H9 (cell line): ENCODE data around the gene LUZP2. TPM values are rescaled to one million over a fixed set of nuclear protein-coding genes. Genes with fewer than 3 reads are reported as not detected.

ENCODE experiments used
- DNase-seq: peaks from one replicate; pipeline ENCODE4 v3.0.0-alpha.2; 2017
- H2AFZ ChIP-seq: one replicate; pipeline ENCODE4 v1.6.1; 2013; ENCODE audit warnings: mild to moderate bottlenecking, low read length, control low read depth, moderate library complexity
- H2AK5ac ChIP-seq: 2 replicates; pipeline ENCODE4 v1.6.1; 2013; ENCODE audit warnings: low read length, control low read depth, mixed read lengths; ENCODE audit not compliant: insufficient read length
- H2BK120ac ChIP-seq: one replicate; pipeline ENCODE4 v1.6.1; 2013; ENCODE audit warnings: low read depth, mild to moderate bottlenecking, low read length, control low read depth, inconsistent platforms; ENCODE audit not compliant: poor library complexity, severe bottlenecking
- H2BK12ac ChIP-seq: 2 replicates; pipeline ENCODE4 v1.6.1; 2013; ENCODE audit warnings: low read length, control low read depth, mixed read lengths, low read depth; ENCODE audit not compliant: insufficient read length
- H2BK15ac ChIP-seq: 2 replicates; pipeline ENCODE4 v1.6.1; 2013; ENCODE audit warnings: low read depth, low read length, control low read depth
- H2BK20ac ChIP-seq: one replicate; pipeline ENCODE4 v1.6.1; 2013; ENCODE audit warnings: low read depth, mild to moderate bottlenecking, low read length, control low read depth, inconsistent platforms; ENCODE audit not compliant: poor library complexity, severe bottlenecking
- H2BK5ac ChIP-seq: 2 replicates; pipeline ENCODE4 v1.6.1; 2013; ENCODE audit warnings: low read length, control low read depth, mixed read lengths; ENCODE audit not compliant: insufficient read length
- H3K14ac ChIP-seq: 2 replicates; pipeline ENCODE4 v1.6.1; 2013; ENCODE audit warnings: low read length, control low read depth; ENCODE audit not compliant: insufficient read depth
- H3K18ac ChIP-seq: 2 replicates; pipeline ENCODE4 v1.6.1; 2013; ENCODE audit warnings: low read depth, mild to moderate bottlenecking, mixed read lengths, low read length, control low read depth; ENCODE audit not compliant: insufficient read length
- H3K23ac ChIP-seq: 2 replicates; pipeline ENCODE4 v1.6.1; 2013; ENCODE audit warnings: low read length, control low read depth, mixed read lengths, low read depth; ENCODE audit not compliant: insufficient read length
- H3K23me2 ChIP-seq: 2 replicates; pipeline ENCODE4 v1.6.1; 2013; ENCODE audit warnings: low read depth, mild to moderate bottlenecking, mixed read lengths, low read length, control low read depth; ENCODE audit not compliant: insufficient read length, poor library complexity, severe bottlenecking
- H3K27ac ChIP-seq: 2 replicates; pipeline ENCODE4 v1.5.1; 2013; ENCODE audit warnings: low read length, control low read depth, mixed read lengths, low read depth; ENCODE audit not compliant: insufficient read length
- H3K27me3 ChIP-seq: 2 replicates; pipeline ENCODE4 v1.6.1; 2013; ENCODE audit warnings: low read length, control low read depth, inconsistent platforms; ENCODE audit not compliant: insufficient read depth
- H3K4ac ChIP-seq: 2 replicates; pipeline ENCODE4 v1.6.1; 2013; ENCODE audit warnings: low read depth, mild to moderate bottlenecking, control low read depth, inconsistent platforms, low read length, moderate library complexity
- H3K4me1 ChIP-seq: 2 replicates; pipeline ENCODE4 v1.6.1; 2013; ENCODE audit warnings: low read length, control low read depth, inconsistent platforms; ENCODE audit not compliant: insufficient read depth
- H3K4me2 ChIP-seq: 2 replicates; pipeline ENCODE4 v1.6.1; 2013; ENCODE audit warnings: low read length, control low read depth, mixed read lengths; ENCODE audit not compliant: insufficient read length, insufficient read depth
- H3K56ac ChIP-seq: 2 replicates; pipeline ENCODE4 v1.6.1; 2013; ENCODE audit warnings: low read depth, mild to moderate bottlenecking, mixed read lengths, low read length, control low read depth; ENCODE audit not compliant: insufficient read length
- H3K79me1 ChIP-seq: 2 replicates; pipeline ENCODE4 v1.6.1; 2013; ENCODE audit warnings: low read depth, mild to moderate bottlenecking, moderate library complexity, low read length, control low read depth, inconsistent platforms; ENCODE audit not compliant: insufficient read depth, poor library complexity, severe bottlenecking
- H3K79me2 ChIP-seq: 2 replicates; pipeline ENCODE4 v1.6.1; 2013; ENCODE audit warnings: low read length, control low read depth, inconsistent platforms; ENCODE audit not compliant: insufficient read depth
- H3K9ac ChIP-seq: 2 replicates; pipeline ENCODE4 v1.6.1; 2013; ENCODE audit warnings: low read length, control low read depth, mixed read lengths; ENCODE audit not compliant: insufficient read length; ENCODE audit errors: extremely low read depth
- H3K9me3 ChIP-seq: one replicate; pipeline ENCODE4 v1.6.1; 2013; ENCODE audit warnings: low read depth, low read length, inconsistent platforms; ENCODE audit not compliant: control insufficient read depth
- H3T11ph ChIP-seq: one replicate; pipeline ENCODE4 v1.6.1; 2013; ENCODE audit warnings: mild to moderate bottlenecking, low read length, control low read depth, inconsistent platforms
- H4K20me1 ChIP-seq: one replicate; pipeline ENCODE4 v1.6.1; 2013; ENCODE audit not compliant: control insufficient read depth, insufficient read length, insufficient read depth
- H4K5ac ChIP-seq: 2 replicates; pipeline ENCODE4 v1.6.1; 2013; ENCODE audit warnings: low read depth, mild to moderate bottlenecking, mixed read lengths, low read length, control low read depth; ENCODE audit not compliant: insufficient read length
- H4K8ac ChIP-seq: replicated peaks from 2 replicates; pipeline ENCODE4 v1.6.1; 2013; ENCODE audit warnings: low read length, control low read depth, mixed read lengths, low read depth; ENCODE audit not compliant: insufficient read length
- H4K91ac ChIP-seq: 2 replicates; pipeline ENCODE4 v1.6.1; 2013; ENCODE audit warnings: low read depth, mild to moderate bottlenecking, moderate library complexity, mixed read lengths, low read length, control low read depth; ENCODE audit not compliant: insufficient read length
- H3K27ac Mint-ChIP-seq, 3 experiments: 2 replicates in 2 of 3; 3 replicates in 1 of 3; pipeline ENCODE4 v1.8.0; 2020 to 2021; ENCODE audit warnings: mixed read lengths in 3 of 3, mild to moderate bottlenecking in 1 of 3, moderate library complexity in 1 of 3
- H3K27me3 Mint-ChIP-seq: 2 replicates; pipeline ENCODE4 v1.8.0; 2021; ENCODE audit warnings: low read depth, mild to moderate bottlenecking, moderate library complexity, mixed read lengths
- H3K36me3 Mint-ChIP-seq, 3 experiments: 2 replicates in 2 of 3; 3 replicates in 1 of 3; pipeline ENCODE4 v1.8.0; 2020 to 2021; ENCODE audit warnings: low read depth in 3 of 3, mixed read lengths in 3 of 3; ENCODE audit not compliant: insufficient read depth in 1 of 3
- H3K4me1 Mint-ChIP-seq, 2 experiments: 2 replicates each; pipeline ENCODE4 v1.8.0; 2020; ENCODE audit warnings: mixed read lengths in 2 of 2
- H3K4me3 Mint-ChIP-seq, 2 experiments: 2 replicates in 1 of 2; 3 replicates in 1 of 2; pipeline ENCODE4 v1.8.0; 2020 to 2021; ENCODE audit warnings: mild to moderate bottlenecking in 2 of 2, mixed read lengths in 2 of 2, moderate library complexity in 1 of 2
- H3K9me3 Mint-ChIP-seq, 2 experiments: 2 replicates in 1 of 2; 3 replicates in 1 of 2; pipeline ENCODE4 v1.8.0; 2020; ENCODE audit warnings: mild to moderate bottlenecking in 2 of 2, mixed read lengths in 2 of 2, moderate library complexity in 1 of 2
- WGBS: extraction: QIAGEN DNeasy Blood & Tissue Kit; methylation state at CpG from one replicate; pipeline ENCODE4 v1.1.7; 2013; ENCODE audit warnings: missing lambda C conversion rate, low lambda C conversion rate, mixed read lengths; ENCODE audit not compliant: insufficient read length; ENCODE audit errors: extremely low coverage; 5-methylcytosine and 5-hydroxymethylcytosine counted together
- total RNA-seq: library from RNA; stranded (reverse); gene quantifications from 2 replicates; pipeline ENCODE4 v1.2.1, GENCODE V29; 2021
- TF ChIP-seq, protein P1 (sequence below): fragments of 200-600 bp; sonication (generic); conservative IDR thresholded peaks from 3 replicates; pipeline ENCODE4 v1.8.0; 2021; ENCODE audit warnings: antibody characterized with exemption, mild to moderate bottlenecking

The LUZP2 gene
- total RNA-seq, 1 experiment from 2014 or later: 25.4 TPM

DNA sequence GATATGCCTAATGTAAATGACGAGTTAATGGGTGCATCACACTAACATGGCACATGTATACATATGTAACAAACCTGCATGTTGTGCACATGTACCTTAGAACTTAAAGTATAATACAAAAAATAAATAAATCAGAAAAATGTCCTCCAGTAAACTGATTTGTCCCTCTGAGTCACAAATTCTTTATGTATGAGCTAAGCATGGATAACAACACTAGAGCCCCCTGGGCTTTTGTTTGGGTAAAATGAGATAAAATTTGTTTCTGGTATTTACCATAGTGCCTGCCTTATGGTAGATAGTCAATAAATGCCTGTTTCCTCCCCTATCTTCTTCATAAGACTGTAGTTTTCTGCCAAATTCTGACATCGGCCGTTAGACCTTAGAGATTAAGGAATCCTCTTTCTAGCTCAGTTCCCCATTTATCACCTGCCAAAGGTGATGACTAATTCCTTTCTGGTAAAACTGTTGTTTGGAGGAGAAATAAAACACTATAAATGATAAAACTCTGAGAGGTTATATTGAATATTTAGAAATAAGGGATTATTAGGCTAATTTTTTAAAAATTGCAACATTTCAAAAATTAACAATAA is 43.6 kb upstream of the LUZP2 start:
- H3K27me3 Mint-ChIP-seq: no peaks in the 10 kb centered on the region
- no peaks in the 10 kb centered on the region for H3K27me3 ChIP-seq
- DNase-seq: no peak
- no peak overlapping the region for H4K8ac ChIP-seq
- no peaks in the 10 kb centered on the region for H4K20me1 ChIP-seq
- no peak overlapping the region for H3K4ac ChIP-seq
- H4K91ac ChIP-seq: no peak overlapping the region
- no peak overlapping the region for H3K18ac ChIP-seq
- no peak overlapping the region for H2BK120ac ChIP-seq
- H3T11ph ChIP-seq: no peak overlapping the region
- no peak overlapping the region for H3K56ac ChIP-seq
- TF ChIP-seq, protein P1, sequence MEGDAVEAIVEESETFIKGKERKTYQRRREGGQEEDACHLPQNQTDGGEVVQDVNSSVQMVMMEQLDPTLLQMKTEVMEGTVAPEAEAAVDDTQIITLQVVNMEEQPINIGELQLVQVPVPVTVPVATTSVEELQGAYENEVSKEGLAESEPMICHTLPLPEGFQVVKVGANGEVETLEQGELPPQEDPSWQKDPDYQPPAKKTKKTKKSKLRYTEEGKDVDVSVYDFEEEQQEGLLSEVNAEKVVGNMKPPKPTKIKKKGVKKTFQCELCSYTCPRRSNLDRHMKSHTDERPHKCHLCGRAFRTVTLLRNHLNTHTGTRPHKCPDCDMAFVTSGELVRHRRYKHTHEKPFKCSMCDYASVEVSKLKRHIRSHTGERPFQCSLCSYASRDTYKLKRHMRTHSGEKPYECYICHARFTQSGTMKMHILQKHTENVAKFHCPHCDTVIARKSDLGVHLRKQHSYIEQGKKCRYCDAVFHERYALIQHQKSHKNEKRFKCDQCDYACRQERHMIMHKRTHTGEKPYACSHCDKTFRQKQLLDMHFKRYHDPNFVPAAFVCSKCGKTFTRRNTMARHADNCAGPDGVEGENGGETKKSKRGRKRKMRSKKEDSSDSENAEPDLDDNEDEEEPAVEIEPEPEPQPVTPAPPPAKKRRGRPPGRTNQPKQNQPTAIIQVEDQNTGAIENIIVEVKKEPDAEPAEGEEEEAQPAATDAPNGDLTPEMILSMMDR: no peak
- no peak overlapping the region for H2BK20ac ChIP-seq
- no peak overlapping the region for H2BK15ac ChIP-seq
- no peak overlapping the region for H3K4me2 ChIP-seq
- peaks cover 0 to 7% (median 3%) of the 10 kb centered on the region in 3 experiments; a peak in 3 of 7 replicates for H3K36me3 Mint-ChIP-seq
- H3K9ac ChIP-seq: no peak overlapping the region
- H3K4me1 Mint-ChIP-seq: peaks cover 20 to 38% of the 10 kb centered on the region in 2 experiments
- H2BK5ac ChIP-seq: no peak overlapping the region
- no peak overlapping the region for H3K14ac ChIP-seq
- WGBS: no CpG with 5 or more reads among the region's 3 CpGs
- no peak overlapping the region for H2AK5ac ChIP-seq
- H2AFZ ChIP-seq: no peak overlapping the region
- no peaks in the 10 kb centered on the region for H3K9me3 ChIP-seq
- no peak overlapping the region for H3K23ac ChIP-seq
- no peak overlapping the region for H4K5ac ChIP-seq
- H3K27ac Mint-ChIP-seq: no peak overlapping the region; a peak in 1 of 7 replicates
- no peak overlapping the region for H3K4me3 Mint-ChIP-seq
- no peaks in the 10 kb centered on the region for H3K79me2 ChIP-seq
- H3K79me1 ChIP-seq: no peaks in the 10 kb centered on the region
- H3K4me1 ChIP-seq: peaks cover 2% of the 10 kb centered on the region; the same call in 1 of the 2 replicates
- no peak overlapping the region for H2BK12ac ChIP-seq
- no peak overlapping the region for H3K27ac ChIP-seq
- H3K9me3 Mint-ChIP-seq: peaks cover 2 to 10% of the 10 kb centered on the region in 2 experiments; a peak in 2 of 5 replicates
- no peaks in the 10 kb centered on the region for H3K23me2 ChIP-seq
